Activated naive CD8-positive, alpha-beta T cell treated with anti-CD3 and anti-CD28 coated beads for 36 hours (primary cell): Measurements from ENCODE around the gene CTNND2. TPM values are rescaled to one million over a fixed set of nuclear protein-coding genes. Genes with fewer than 3 reads are reported as not detected.
"Not testable (repeated sequence)": the region's sequence is repeated elsewhere in the genome, so short reads cannot be mapped to it uniquely, and the experiment has no call there.

Experiments
- DNase-seq: peaks from one replicate; pipeline ENCODE4 v3.0.0; 2021
- H3K27ac Mint-ChIP-seq: one replicate; pipeline ENCODE4 v1.8.0; 2022; ENCODE audit warnings: mild to moderate bottlenecking, moderate library complexity, mixed read lengths
- H3K27me3 Mint-ChIP-seq: one replicate; pipeline ENCODE4 v1.8.0; 2022; ENCODE audit warnings: mild to moderate bottlenecking, mixed read lengths
- H3K36me3 Mint-ChIP-seq: one replicate; pipeline ENCODE4 v1.8.0; 2021; ENCODE audit warnings: mild to moderate bottlenecking, mixed read lengths
- H3K4me1 Mint-ChIP-seq: one replicate; pipeline ENCODE4 v1.8.0; 2021; ENCODE audit warnings: mixed read lengths
- H3K4me3 Mint-ChIP-seq: one replicate; pipeline ENCODE4 v1.8.0; 2022; ENCODE audit warnings: mild to moderate bottlenecking, moderate library complexity, mixed read lengths
- H3K9me3 Mint-ChIP-seq: one replicate; pipeline ENCODE4 v1.8.0; 2022; ENCODE audit warnings: mixed read lengths
- total RNA-seq, 2 experiments: library from RNA; stranded (reverse); gene quantifications; one replicate each; pipeline ENCODE4 v1.2.3, GENCODE V29; 2021

CTNND2 gene
- total RNA-seq, 2 experiments from 2014 or later: not detected

DNA sequence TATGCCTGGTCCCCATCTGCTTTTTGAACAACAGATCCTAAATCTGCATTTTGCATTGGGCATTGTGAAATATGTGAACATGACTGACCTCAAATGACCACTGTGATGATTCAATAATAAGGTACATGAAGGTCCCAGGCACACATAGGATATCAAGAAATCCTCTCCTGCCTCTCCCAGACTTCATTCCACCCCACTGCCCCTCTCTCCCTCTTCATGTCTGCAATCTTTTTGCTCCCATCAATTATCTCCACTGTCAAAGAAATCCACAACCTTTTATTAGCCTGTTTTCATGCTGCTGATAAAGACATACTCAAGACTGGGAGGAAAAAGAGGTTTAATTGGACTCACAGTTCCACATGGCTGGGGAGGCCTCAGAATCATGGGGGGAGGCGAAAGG, 476.7 kb downstream of the CTNND2 start:
- Mint-ChIP-seq H3K27me3 (no peaks in the 10 kb centered on the region), H3K36me3 (no peaks in the 10 kb centered on the region), H3K4me1 (no peaks in the 10 kb centered on the region), H3K9me3 (no peaks in the 10 kb centered on the region), H3K27ac (no peak overlapping the region), H3K4me3 (no peak overlapping the region)
- no peak for DNase-seq

- Mint-ChIP-seq H3K27me3 (no peaks in the 10 kb centered on the region), H3K4me3 (no peak overlapping the region), H3K4me1 (no peaks in the 10 kb centered on the region), H3K27ac (no peak overlapping the region), H3K36me3 (no peaks in the 10 kb centered on the region), H3K9me3 (no peaks in the 10 kb centered on the region)
- DNase-seq: no peak
These were observed 477.8 kb downstream of the CTNND2 start for GRCh38 chr5:11426442-11426841.

GRCh38 chr5:11422342-11422741, 481.9 kb downstream of the CTNND2 start:
- no peak for DNase-seq
- Mint-ChIP-seq H3K4me3 (no peak overlapping the region), H3K9me3 (peaks cover 3% of the 10 kb centered on the region), H3K27ac (no peak overlapping the region), H3K27me3 (no peaks in the 10 kb centered on the region), H3K36me3 (no peaks in the 10 kb centered on the region), H3K4me1 (no peaks in the 10 kb centered on the region)

GRCh38 chr5:11420969-11421368, 483.3 kb downstream of the CTNND2 start:
- no peaks in the 10 kb centered on the region for H3K4me1 Mint-ChIP-seq
- H3K9me3 Mint-ChIP-seq: peaks cover 5% of the 10 kb centered on the region
- H3K27ac Mint-ChIP-seq: no peak overlapping the region
- H3K4me3 Mint-ChIP-seq: no peak overlapping the region
- no peak for DNase-seq
- no peaks in the 10 kb centered on the region for H3K27me3 Mint-ChIP-seq
- H3K36me3 Mint-ChIP-seq: no peaks in the 10 kb centered on the region

GRCh38 chr5:11415751-11416150, 488.5 kb downstream of the CTNND2 start:
- no peak overlapping the region for H3K27ac Mint-ChIP-seq
- no peak for DNase-seq
- H3K9me3 Mint-ChIP-seq: peaks cover 12% of the 10 kb centered on the region
- H3K4me3 Mint-ChIP-seq: no peak overlapping the region
- H3K4me1 Mint-ChIP-seq: no peaks in the 10 kb centered on the region
- H3K36me3 Mint-ChIP-seq: no peaks in the 10 kb centered on the region
- no peaks in the 10 kb centered on the region for H3K27me3 Mint-ChIP-seq

- not testable (repeated sequence) for H3K36me3 Mint-ChIP-seq, H3K27me3 Mint-ChIP-seq, H3K27ac Mint-ChIP-seq, H3K4me3 Mint-ChIP-seq, DNase-seq, H3K4me1 Mint-ChIP-seq
- H3K9me3 Mint-ChIP-seq: peaks cover 12% of the 10 kb centered on the region
These were observed 489.5 kb downstream of the CTNND2 start for GRCh38 chr5:11414732-11415131.

GRCh38 chr5:11411621-11412020, 492.6 kb downstream of the CTNND2 start:
- H3K4me3 Mint-ChIP-seq: no peak overlapping the region
- H3K36me3 Mint-ChIP-seq: no peaks in the 10 kb centered on the region
- no peaks in the 10 kb centered on the region for H3K27me3 Mint-ChIP-seq
- no peak for DNase-seq
- no peaks in the 10 kb centered on the region for H3K4me1 Mint-ChIP-seq
- no peak overlapping the region for H3K27ac Mint-ChIP-seq
- peaks cover 7% of the 10 kb centered on the region for H3K9me3 Mint-ChIP-seq

DNA sequence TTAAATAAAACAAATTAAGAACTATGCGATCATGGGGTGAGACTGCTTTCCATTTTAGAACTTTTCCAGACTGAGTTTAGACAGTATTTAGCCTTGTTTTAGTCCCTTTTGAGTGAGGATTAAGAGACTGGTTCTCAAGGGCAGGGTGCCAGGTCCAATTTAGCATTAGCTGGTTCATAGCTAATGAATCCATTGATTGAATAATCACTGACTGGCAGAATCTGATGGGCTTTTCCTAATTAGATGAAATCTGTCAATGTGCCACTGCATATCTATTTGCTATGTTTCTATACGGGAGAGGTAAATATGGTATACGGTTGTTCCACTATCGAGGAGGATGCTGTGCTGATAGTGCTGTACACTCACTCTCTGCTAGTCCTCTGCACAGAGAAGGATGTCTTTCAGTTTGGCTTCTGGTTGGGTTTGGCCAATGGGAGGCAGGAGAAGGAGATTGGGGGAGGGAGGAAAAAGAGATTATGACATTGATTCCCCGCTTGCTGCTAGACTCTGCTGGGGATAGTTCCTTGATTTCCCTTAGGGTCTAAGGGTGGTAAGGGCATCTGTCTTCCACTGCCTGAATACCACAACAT, 496.6 kb downstream of the CTNND2 start:
- no peaks in the 10 kb centered on the region for H3K9me3 Mint-ChIP-seq
- H3K27me3 Mint-ChIP-seq: no peaks in the 10 kb centered on the region
- H3K36me3 Mint-ChIP-seq: no peaks in the 10 kb centered on the region
- DNase-seq: no peak
- H3K4me3 Mint-ChIP-seq: no peak overlapping the region
- no peaks in the 10 kb centered on the region for H3K4me1 Mint-ChIP-seq
- H3K27ac Mint-ChIP-seq: no peak overlapping the region

- peaks cover 4% of the 10 kb centered on the region for H3K27me3 Mint-ChIP-seq
- no peaks in the 10 kb centered on the region for H3K36me3 Mint-ChIP-seq
- H3K27ac Mint-ChIP-seq: no peak overlapping the region
- DNase-seq: no peak
- no peaks in the 10 kb centered on the region for H3K4me1 Mint-ChIP-seq
- no peaks in the 10 kb centered on the region for H3K9me3 Mint-ChIP-seq
- no peak overlapping the region for H3K4me3 Mint-ChIP-seq
These were observed 503.9 kb downstream of the CTNND2 start for GRCh38 chr5:11400316-11400715.

DNA sequence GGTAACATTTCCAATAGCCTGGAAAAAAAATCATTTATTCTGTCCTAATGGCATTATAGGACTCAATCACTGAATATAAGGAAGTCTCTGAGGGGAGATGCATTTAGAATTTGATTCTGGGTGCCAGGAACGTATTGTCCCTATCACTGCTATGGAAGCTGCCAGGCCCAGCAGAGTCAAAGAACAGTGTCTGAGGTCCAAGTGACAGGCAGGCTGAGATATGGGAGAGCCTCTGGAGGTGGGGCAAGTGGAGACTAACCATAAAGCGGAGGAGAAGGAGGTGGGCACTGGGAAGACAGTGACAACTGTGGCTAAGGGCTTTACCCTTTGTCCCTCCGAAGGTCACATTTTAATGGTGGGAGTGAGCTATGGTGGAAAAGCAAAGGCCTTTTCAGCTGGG, 505.5 kb downstream of the CTNND2 start:
- Mint-ChIP-seq H3K27me3 (peaks cover 9% of the 10 kb centered on the region), H3K27ac (no peak overlapping the region), H3K4me3 (no peak overlapping the region), H3K9me3 (no peaks in the 10 kb centered on the region), H3K4me1 (no peaks in the 10 kb centered on the region), H3K36me3 (no peaks in the 10 kb centered on the region)
- DNase-seq: no peak

DNA sequence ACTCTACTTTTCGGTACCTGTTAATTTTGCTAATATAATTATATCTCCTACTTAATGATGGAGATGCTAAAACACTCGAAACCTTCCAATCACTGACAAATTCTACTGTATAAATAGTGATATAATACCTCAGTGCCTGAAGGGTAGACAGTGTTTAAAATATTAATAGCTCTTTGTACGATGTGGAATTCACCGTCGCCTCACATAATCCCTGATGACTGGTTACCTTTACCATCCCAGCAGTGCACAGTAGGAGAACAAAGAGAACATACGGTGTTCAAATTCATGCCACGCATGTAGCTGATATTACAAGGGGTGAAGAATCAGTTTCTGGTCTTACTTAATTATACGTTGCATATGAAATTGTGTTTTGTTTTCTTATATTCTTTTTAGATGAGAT, 506.7 kb downstream of the CTNND2 start:
- H3K27ac Mint-ChIP-seq: no peak overlapping the region
- peaks cover 11% of the 10 kb centered on the region for H3K27me3 Mint-ChIP-seq
- H3K9me3 Mint-ChIP-seq: no peaks in the 10 kb centered on the region
- H3K4me1 Mint-ChIP-seq: no peaks in the 10 kb centered on the region
- no peak overlapping the region for H3K4me3 Mint-ChIP-seq
- no peak for DNase-seq
- H3K36me3 Mint-ChIP-seq: no peaks in the 10 kb centered on the region

DNA sequence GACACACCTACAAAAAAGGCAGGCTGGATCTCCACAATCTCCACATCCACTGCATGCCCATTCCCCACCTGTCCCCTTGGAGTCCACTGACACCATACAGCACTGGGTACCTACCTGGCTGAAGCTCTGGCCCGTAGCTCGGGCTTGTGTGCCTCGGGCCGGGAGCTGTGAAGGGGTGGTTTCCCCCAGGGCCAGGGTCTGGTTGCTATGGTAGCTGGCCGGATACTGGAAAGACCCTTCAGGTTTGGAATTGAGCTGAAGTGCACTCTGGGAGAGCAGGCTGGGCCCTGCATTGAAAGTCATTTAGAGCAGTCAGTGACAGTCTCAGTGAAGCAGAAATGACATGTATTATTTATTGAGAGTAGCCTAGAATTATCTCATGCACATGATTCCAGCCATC, 507.3 kb downstream of the CTNND2 start:
- H3K36me3 Mint-ChIP-seq: no peaks in the 10 kb centered on the region
- no peak overlapping the region for H3K27ac Mint-ChIP-seq
- H3K4me1 Mint-ChIP-seq: no peaks in the 10 kb centered on the region
- no peak for DNase-seq
- peaks cover 12% of the 10 kb centered on the region for H3K27me3 Mint-ChIP-seq
- H3K9me3 Mint-ChIP-seq: no peaks in the 10 kb centered on the region
- no peak overlapping the region for H3K4me3 Mint-ChIP-seq

- DNase-seq: no peak
- Mint-ChIP-seq H3K4me1 (no peaks in the 10 kb centered on the region), H3K27ac (no peak overlapping the region), H3K36me3 (no peaks in the 10 kb centered on the region), H3K4me3 (no peak overlapping the region), H3K9me3 (no peaks in the 10 kb centered on the region), H3K27me3 (peaks cover 16% of the 10 kb centered on the region)
These were observed 509.3 kb downstream of the CTNND2 start for GRCh38 chr5:11394933-11395332.

GRCh38 chr5:11390291-11390767, 513.9 kb downstream of the CTNND2 start:
- DNase-seq: no peak
- Mint-ChIP-seq H3K9me3 (no peaks in the 10 kb centered on the region), H3K27ac (no peak overlapping the region), H3K36me3 (no peaks in the 10 kb centered on the region), H3K27me3 (peaks cover 37% of the 10 kb centered on the region), H3K4me1 (peaks cover 3% of the 10 kb centered on the region), H3K4me3 (no peak overlapping the region)

- no peak for DNase-seq
- Mint-ChIP-seq H3K9me3 (no peaks in the 10 kb centered on the region), H3K4me1 (peaks cover 8% of the 10 kb centered on the region), H3K4me3 (no peak overlapping the region), H3K27me3 (peaks cover 54% of the 10 kb centered on the region), H3K27ac (no peak overlapping the region), H3K36me3 (no peaks in the 10 kb centered on the region)
These were observed 516.9 kb downstream of the CTNND2 start for GRCh38 chr5:11387382-11387781.

- Mint-ChIP-seq H3K36me3 (no peaks in the 10 kb centered on the region), H3K9me3 (no peaks in the 10 kb centered on the region), H3K4me1 (peaks cover 8% of the 10 kb centered on the region), H3K27me3 (peaks cover 60% of the 10 kb centered on the region), H3K27ac (no peak overlapping the region), H3K4me3 (no peak overlapping the region)
- no peak for DNase-seq
These were observed 517.8 kb downstream of the CTNND2 start for GRCh38 chr5:11386398-11386797.
